SW 1271 (cell line): ENCODE results near the gene SFTPB.
"Not testable (repeated sequence)": the region's sequence is repeated elsewhere in the genome, so short reads cannot be mapped to it uniquely, and the experiment has no call there.

ENCODE experiments used
- DNase-seq, 2 experiments: peaks; one replicate each; lab custom pipeline; 2025; lab: John Stamatoyannopoulos, UW

Gene SFTPB

GRCh38 chr2:85656468-85656867 is 11.5 kb downstream of the SFTPB start:
- no peak for DNase-seq

- DNase-seq = no peak
These were observed 12.0 kb downstream of the SFTPB start for GRCh38 chr2:85655961-85656417.

GRCh38 chr2:85653996-85654395 is 14.0 kb downstream of the SFTPB start:
- no peak for DNase-seq

GRCh38 chr2:85652056-85652455 is 15.9 kb downstream of the SFTPB start:
- DNase-seq = no peak

- no peak for DNase-seq
These were observed 16.9 kb downstream of the SFTPB start for GRCh38 chr2:85651097-85651496.

- no peak for DNase-seq
These were observed 17.5 kb downstream of the SFTPB start for GRCh38 chr2:85650456-85650855.

- DNase-seq = no peak
These were observed 18.5 kb downstream of the SFTPB start for GRCh38 chr2:85649201-85650190.

GRCh38 chr2:85648619-85649018 is 19.4 kb downstream of the SFTPB start:
- DNase-seq = peak; percentile 10 to 27

GRCh38 chr2:85647823-85648526 is 20.0 kb downstream of the SFTPB start:
- no peak for DNase-seq

GRCh38 chr2:85646166-85646565 is 21.8 kb downstream of the SFTPB start:
- DNase-seq = no peak

- no peak for DNase-seq
These were observed 23.1 kb downstream of the SFTPB start for GRCh38 chr2:85644909-85645308.

- no peak for DNase-seq
These were observed 25.3 kb downstream of the SFTPB start for GRCh38 chr2:85642725-85643124.

GRCh38 chr2:85635636-85636035 is 32.4 kb downstream of the SFTPB start:
- DNase-seq = no peak

- DNase-seq = no peak
These were observed 33.0 kb downstream of the SFTPB start for GRCh38 chr2:85635011-85635410.

- DNase-seq = no peak
These were observed 36.7 kb downstream of the SFTPB start for GRCh38 chr2:85631316-85631715.

GRCh38 chr2:85628658-85629057 is 39.3 kb downstream of the SFTPB start:
- no peak for DNase-seq

- DNase-seq = no peak
These were observed 44.0 kb downstream of the SFTPB start for GRCh38 chr2:85623991-85624390.

GRCh38 chr2:85621338-85621737 is 46.7 kb downstream of the SFTPB start:
- DNase-seq = no peak

- DNase-seq = no peak
These were observed 48.4 kb downstream of the SFTPB start for GRCh38 chr2:85619617-85620016.

GRCh38 chr2:85617723-85618122 is 50.3 kb downstream of the SFTPB start:
- DNase-seq = not testable (repeated sequence)

- no peak for DNase-seq
These were observed 52.6 kb downstream of the SFTPB start for GRCh38 chr2:85615413-85615728.

GRCh38 chr2:85614757-85615156 is 53.2 kb downstream of the SFTPB start:
- not testable (repeated sequence) for DNase-seq
